Measurements from ENCODE around the gene TNFAIP8L3.
"Not testable (repeated sequence)": the region's sequence is repeated elsewhere in the genome, so short reads cannot be mapped to it uniquely, and the experiment has no call there.

The TNFAIP8L3 gene

DNA sequence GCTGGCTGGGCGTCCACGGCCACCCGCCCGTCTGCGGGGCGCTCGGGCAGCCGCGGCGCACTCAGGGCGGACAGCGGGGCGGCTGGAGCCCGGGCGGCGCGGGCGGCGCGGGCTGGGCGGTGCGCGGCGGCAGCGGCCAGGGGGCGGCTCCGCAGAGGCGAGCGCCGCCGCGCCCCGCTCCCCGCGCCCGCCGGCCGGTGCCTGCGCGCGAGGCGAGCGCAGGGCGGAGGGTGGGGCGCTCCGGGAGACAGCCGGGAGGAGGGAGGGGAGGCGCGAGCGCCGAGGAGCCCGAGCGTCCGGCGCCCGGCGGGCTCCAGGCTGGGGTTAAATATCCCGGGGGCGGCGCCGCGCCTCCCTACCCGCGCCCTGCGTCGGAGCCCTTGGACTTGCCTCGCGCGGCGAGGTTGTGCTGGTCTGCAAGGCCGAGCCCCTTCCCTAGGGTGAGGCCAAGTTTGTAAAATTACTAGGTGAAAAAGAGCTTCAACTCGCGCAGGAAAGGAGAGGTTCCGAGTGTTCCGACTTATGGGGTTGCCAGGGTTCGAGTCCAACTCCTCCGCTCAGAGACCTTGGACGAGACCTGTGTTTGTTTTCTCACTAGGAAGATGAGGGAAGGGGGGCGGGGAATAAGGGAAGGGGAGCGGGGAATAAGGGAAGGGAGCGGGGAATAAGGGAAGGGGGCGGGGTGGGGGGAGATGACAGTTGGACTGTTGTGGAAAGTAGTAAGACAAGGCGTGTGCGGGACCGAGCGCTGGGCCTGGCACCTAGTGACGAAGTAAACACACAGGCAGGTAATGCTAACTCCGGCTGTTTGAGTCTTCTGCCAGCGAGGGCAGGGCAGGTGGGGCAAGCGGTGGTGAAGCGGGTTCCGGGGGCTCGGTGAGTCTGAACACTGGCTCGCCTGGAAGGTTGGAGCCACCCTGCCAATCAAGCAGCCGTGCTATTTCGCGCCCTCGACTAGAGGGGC, at the start of gene TNFAIP8L3:
Gene TNFAIP8L3 (minus strand): TSS at position 301 of the 964 bp plus-strand sequence. CDS start 311 bp downstream, outside the sequence.
- no peak for DNase-seq

DNA sequence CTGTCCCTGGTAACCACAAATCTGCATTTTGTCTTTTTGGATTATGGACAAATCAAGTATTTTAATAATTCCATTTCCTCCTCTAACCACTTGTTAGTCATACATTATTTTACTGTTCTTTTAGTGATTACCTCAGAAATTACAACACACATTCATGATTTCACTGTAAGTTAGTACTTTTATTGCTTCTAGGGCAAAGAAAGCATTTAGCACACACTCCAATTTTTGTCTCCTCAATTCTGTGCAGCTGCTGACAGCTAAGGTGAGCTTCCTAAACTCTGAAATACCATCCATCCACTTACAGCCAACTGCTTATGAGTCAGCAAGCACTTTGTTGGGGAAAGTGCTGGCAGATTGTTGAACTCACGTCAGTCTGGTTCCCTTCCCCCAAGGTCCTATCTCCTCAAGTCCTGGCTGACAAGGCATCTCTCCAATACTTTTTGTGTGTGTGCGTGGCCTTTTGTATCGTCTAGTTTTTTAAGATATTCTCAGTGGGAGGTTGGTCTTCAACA, 49.4 kb upstream of the TNFAIP8L3 start:
- DNase-seq: peak; percentile 16

DNA sequence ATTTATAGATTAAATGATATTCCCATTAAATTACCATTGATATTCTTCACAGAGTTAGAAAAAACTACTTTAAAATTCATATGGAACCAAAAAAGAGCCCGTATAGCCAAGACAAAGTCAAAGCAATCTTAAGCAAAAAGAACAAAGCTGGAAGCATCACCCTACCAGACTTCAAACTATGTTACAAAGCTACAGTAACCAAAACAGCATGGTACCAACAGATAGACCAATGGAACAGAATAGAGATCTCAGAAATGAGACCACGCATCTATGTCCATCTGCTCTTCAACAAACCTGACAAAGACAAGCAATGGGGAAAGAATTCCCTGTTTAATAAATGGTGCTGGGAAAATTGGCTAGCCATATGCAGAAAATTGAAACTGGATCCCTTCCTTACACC, 45.6 kb upstream of the TNFAIP8L3 start:
- not testable (repeated sequence) for DNase-seq

DNA sequence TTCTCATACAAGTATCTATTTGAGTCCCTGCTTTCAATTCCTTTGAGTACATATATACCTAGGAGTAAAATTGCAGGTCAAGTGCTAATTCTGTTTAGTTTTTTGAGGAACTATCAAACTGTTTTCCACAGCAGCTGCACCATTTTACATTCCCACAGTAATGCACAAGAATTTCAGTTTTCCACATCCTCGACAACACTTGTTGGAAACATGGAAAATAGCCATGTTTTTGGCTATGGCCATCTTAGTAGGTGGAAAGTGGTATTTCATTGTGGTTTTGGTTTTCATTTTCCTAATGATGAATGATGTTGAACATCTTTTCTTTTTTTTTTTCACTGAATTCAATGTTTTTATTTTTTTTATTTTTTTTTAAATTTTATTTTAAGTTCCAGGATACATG, 44.4 kb upstream of the TNFAIP8L3 start:
- DNase-seq: no peak

DNA sequence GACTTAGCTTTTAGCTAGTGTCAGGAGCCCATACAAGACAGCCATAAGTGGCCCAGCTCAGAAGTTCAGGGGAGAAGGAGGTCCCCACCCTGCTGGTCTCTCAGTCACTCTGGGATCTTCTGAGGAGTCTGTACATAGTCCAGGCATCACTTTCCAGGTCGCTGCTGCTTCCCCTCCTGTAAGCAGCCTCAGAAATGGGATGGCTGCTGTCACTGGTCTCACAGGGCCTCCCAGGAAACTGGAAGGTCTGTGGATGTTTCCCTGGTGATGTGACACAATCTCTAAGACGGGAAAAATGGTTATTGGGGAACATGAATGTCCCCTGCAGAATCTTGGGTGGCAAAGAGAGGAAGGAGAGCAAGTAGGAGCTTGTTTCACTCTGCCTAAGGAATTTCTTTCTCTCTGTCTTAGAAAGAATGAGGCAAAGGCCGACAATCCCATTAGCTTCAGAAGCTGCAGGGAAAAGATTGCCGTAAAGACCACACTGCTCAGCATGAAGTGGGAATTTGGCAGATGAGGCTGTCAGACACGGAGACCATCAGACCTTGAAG, 43.2 kb upstream of the TNFAIP8L3 start:
- DNase-seq: no peak

DNA sequence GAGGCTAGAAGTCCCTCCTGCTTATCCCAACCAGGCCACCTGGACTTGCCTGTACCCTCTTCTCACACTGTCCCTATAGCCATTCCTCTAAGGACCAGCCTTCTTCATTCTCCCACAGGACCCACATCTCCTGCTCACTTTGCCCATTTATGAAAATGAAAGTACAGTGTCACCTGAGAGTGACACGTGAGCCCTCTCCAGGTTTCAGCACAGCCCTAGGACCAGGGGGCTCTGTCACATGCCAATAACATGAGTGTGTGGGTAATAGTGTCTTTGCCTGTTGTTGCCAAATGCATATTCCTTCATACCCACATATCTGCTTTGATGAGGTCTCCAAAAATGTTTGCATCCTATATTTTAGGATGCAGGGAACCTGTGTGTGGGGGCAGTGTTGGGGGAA, 42.3 kb upstream of the TNFAIP8L3 start:
- no peak for DNase-seq

DNA sequence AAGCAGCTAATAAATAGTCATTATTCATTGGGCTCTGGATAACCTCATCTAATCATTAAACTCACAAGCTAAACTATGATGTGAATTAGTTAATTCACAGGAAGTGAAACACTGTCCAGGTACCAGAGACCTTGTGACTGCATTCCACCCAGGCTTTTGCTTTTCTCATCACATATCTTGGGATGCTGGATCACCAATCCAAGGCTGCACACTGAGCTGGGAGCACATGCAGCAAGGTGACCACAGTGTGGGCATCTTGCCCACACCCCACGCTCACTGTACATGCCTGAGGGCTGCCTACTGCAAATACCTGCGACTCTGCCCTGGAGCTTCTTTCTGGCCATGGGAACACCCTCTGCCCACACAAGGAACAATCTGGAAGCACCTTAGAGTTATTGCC, 40.6 kb upstream of the TNFAIP8L3 start:
- DNase-seq: peak; percentile 56

DNA sequence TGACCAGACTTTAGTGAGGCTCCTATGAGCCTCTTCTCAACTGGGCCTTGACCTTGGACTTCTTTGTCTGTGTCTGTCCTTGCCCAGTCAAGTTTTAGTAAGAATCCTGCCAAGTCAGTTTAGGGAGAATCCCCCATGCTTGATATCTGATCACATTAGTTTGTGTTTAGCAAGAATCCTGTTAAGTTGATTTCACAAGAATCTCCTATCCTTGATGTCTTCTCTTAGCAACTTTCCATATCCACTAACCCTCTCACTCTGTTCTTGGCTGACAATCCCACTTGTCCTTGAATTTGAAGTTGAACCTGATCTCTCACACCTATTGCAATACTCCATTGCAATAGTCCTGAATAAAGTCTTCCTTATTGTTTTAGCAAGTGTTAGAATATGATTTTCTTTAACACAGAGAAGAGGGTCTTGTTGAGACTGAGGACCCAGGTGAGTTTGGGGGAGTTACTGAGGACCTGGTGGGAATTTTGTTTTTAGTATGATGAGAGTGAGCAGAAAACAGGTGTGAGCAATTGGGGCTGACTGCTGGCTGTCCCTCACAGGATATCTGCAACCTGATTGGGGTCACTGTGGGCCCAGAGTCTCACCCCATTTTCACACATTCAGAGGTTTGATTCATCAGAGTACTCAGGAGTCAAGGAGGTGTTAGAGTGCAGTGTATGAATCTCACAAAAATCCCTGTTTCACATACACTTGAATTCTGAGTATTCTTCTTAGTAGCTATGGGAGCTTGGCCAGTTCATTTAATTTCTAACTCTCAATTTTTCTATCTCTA, 39.9 kb upstream of the TNFAIP8L3 start:
- DNase-seq: no peak

DNA sequence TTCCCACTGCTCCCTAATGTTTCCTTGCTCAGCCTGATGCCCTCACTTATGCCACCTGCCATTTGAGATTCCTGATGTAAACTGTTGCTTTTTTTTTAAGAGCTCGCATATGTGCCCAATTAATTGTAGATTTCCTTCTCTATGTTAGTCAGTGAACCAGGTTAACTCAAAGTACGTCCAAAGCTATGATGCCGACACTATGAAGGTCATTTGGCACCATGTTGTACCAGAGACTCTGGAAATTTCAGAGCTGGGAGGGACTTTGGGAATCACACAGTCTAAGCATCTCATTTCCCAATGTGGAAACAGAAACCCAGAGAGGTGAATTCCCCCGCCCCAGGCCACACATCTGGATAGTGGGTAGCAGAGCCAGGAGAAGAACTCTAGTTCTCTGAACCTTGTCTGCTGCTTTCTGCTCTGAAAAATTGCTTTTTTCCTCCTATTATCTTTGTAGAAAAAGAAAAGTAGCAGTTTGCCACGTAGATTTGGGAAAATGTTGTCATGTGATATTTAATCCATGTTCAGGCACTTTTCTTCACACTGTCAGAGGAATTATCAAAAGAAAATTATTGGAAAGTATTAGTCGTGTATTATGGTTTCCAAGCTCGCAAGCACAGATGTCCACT, 38.5 kb upstream of the TNFAIP8L3 start:
- no peak for DNase-seq

DNA sequence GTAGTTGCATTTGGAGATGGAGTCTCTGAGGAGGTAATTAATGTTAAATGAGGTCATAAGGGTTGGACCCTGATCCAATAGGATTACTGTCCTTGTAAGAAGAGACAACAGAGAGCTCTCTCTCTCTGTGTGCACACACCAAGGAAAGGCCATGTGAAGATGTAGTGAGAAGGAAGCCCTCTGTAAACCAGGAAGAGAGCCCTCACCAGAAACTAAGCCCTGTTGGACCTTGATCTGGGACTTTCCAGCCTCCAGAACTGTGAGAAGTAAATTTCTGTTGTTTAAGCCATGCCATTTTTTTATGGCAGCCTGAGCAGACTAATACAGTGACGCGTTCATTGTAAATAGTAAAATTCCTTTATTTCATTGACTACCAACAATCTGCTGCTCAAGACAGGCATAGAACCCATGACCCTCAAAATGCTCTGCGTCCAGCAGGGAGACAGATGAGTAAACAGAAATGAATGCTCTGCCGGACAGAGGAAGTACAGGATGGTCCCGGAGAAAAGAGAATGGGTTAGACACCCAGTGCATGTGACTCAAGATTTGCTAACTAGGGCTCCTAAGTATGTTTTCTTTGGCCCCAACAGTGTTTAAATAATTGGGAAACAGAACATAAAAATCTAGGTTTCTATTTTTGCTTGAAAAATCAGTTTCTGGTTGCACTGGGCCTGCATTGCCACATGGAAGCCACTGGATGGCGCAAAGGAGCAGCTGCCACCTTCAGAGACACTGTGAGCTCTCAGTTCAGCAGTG, 37.9 kb upstream of the TNFAIP8L3 start:
- DNase-seq: peak; percentile 95

DNA sequence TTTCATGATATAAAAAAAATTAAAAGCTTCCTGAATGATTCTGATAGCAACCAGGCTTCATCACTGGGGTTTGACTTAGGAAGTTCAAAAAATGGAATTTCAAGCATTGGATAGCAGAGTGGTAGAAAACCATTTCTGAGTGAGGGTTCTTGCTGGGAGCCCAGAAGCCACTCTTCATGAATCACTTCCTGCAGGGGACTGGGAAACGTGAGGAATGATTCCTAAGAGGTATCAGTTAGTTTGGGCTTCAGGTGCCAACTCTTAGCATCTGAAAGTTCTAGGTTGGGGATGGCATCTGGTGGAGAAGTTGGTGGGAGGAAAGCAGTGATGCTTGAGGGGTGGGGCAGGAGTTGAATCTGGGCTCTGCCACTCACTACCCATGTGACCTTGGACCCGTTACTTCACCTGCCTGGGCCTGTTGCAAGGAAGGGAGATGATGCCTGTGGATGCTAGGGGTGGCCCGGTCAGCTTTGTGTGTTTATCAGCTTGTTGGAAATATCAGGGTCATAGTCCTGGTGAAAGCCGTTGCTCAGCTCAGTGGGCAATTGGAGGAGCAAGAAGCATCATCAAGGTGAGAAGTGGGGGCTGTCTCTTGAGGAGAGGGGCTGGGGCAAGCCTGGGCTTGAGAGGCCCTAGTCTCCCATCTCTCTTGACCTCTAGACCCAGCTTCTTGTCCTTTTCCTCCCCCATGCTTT, 37.0 kb upstream of the TNFAIP8L3 start:
- DNase-seq: no peak

DNA sequence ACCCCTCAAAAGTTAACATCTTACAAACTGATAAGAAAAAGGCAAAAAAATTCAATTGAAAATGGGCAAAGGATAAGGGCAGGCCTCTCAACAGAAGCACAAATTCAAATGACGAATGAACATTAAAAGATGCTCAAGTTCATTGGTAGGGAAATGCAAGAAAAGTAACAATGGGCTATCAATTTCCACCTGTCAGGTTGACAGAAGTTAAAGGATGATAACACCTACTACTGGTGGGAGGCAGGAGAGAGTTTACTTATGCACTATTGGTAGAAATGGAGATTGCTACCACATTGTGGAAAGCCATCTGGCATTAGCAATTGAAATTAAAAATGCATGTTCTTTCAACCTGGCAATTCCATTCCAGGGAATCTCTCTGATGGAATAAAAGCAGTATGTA, 35.6 kb upstream of the TNFAIP8L3 start:
- no peak for DNase-seq

DNA sequence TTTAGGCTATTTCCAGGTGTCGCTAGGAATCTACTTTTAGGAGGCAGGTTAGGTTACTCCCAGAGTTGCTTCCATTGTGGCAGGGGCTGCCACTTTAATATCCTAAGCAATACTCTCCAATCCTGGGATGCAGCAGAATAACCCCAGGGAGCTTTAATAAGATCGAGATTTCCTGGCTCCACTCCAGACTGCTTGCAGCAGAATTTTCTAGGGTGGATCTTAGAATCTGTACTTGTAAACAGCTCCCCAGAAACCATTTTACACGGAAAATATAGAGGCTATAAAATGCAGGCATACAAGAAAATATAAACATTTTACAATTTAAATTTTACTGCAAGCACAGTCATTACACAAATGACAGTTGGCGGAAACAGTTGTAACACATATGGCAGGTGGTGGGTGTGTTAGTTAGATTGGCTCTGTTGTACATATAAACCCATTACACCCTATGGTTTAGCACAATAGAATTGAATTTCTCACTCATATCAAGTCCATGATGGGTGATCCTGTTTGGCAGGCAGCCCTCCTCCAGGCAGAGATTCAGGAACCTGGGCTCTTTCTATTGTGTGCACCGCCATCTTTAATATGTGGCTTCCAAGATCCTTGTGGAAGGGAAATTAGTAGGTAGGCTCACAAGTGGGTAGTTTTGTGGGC, 35.0 kb upstream of the TNFAIP8L3 start:
- DNase-seq: no peak

DNA sequence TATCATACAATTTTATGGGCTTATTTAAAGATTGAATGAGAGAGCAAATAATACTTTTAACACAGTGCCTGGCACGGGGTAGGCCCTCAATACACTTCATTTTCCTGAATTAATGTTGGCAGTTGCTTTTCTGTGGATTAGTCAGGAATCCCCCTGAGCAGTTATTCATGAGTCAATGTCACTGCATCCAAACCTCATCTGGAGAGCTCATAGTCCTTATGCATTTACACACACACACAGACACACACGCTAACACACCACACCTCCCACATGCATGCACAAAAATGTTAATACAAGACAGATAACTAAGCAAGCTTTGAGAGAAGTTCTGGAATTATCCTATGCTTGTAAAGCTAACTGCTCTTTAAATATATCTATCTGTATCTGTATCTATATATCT, 34.0 kb upstream of the TNFAIP8L3 start:
- no peak for DNase-seq

DNA sequence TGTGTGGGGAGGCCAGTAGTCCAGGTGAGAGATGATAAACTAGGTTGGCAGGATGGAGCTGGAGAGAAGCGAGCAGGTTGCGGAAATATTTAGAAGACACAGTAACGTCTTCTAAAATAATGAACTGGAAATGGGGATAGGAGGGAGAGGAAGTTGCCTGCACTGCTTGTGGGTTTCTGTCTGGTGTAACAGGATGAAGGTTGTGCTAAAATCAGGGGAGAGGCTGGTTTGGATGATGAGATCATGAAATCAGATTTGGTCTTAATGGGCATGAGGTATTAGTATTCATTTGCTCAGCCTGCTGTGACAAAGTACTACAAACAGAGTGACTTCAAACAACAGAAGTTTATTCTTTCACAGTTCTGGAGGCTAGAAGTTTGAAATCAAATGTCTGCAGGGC, 32.1 kb upstream of the TNFAIP8L3 start:
- DNase-seq: no peak

DNA sequence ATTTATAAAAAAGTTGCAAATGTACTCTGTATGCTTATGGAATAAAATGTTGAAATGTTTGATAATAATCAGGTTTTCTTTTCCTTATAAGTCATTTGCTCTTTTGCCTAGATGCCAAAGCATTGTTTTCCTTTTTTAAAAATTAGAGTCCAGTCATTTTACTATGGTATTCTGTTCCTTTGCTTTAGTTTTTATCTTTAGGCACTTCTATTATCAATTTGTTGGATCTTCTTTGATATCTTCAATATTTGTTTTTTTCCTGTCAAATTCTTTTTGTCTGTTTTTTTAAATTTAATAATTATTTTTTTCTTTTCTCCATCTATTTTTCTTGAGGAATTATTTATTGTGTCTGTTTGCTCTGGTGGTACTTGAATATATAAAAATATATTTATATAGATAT, 28.3 kb upstream of the TNFAIP8L3 start:
- DNase-seq: not testable (repeated sequence)

DNA sequence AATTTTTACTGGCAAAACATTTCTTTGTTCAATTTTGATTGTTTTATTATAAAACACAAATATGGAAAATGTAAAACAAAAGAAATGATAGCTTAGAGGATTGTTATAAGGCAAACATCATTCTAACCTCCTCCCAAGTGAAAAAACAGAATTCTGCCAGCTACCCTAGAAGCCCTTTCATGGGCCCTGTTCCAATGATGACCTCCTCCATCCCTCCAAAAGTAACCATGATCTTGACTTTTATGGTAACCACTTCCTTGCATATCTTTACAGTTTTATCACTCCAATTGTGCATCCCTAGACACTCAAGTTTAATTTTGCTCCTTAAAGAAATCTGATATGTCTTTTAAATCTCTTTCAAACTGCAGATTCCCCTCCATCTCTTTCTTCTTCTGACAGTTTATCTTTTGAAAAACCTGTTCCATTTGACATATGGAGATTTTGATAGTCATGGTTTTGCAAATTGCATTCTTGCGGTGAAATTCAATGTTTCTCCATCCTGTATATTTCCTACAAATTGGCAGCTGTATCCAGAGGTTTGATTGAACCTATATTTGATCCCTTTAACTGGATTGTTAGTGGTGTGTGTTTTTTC, 27.0 kb upstream of the TNFAIP8L3 start:
- DNase-seq: no peak

DNA sequence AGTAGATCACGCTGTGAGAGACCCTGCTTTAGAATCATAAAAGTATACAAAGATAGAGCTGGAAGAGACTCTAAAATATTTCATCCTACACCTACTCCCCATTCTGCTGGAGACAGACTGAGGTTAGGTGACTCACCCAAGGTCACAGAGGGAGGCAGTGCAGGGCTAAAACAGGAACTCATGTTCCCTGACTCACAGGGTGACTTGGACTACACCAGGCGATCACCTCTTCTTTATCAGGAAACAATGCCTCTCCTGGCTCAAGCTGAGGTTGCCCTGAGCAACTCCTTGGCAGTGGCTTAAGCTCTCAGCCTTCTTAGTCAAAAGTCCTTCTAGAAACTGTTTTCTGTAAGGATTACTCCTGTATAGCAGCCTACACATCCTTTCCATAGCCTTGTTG, 26.4 kb upstream of the TNFAIP8L3 start:
- DNase-seq: peak; percentile 98

DNA sequence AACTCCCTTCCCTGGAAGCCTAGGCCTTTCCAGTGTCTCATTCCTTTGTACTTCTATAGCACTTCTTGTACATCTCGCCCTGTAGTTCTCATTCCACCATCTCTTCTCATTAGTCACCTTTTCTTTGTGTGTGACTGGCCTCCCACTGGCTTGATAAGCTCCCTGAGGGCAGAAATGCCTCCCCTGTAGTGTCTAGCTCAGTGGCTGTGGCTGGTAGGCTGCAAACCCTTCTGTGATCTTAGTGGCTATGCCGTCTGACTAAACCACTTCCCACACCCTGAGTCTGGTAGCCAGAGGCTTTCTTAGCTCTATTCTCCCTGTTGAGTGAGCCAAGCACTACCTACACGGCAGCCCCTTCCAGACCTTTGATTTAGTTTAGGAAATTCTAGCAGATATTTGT, 24.4 kb upstream of the TNFAIP8L3 start:
- no peak for DNase-seq

DNA sequence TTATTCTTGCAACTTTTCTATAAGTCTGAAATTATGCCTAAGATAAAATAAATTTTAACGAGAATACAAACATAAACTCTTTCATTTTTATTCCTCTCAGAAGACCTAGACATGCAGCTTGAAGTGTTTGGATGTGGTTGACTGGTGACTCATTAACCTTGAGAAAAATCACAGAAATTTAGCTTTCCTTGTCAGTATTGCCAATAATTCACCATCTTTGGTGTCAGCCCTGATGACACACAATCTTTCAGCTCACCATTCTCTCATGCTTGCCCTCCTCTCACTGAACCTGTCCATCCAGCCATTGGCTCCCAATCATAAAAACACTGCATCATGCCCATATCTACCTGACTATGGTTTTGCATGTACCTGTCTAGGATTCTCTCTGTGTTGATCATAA, 22.6 kb upstream of the TNFAIP8L3 start:
- peak; percentile 30 for DNase-seq
